Type B pancreatic cell (in vitro differentiated cells): ENCODE data around the gene OSCP1. TPM values are rescaled to one million over a fixed set of nuclear protein-coding genes. Genes with fewer than 3 reads are reported as not detected.
"Not testable (repeated sequence)": the region's sequence is repeated elsewhere in the genome, so short reads cannot be mapped to it uniquely, and the experiment has no call there.

Experiments used
- DNase-seq: peaks from one replicate; pipeline ENCODE4 v3.0.0; 2021; ENCODE audit warnings: mixed read lengths; ENCODE audit not compliant: unreplicated experiment; ENCODE audit errors: extremely low spot score
- H3K27ac Mint-ChIP-seq: 2 replicates; pipeline ENCODE4 v1.8.0; 2021; ENCODE audit warnings: mild to moderate bottlenecking, mixed read lengths
- H3K27me3 Mint-ChIP-seq: 2 replicates; pipeline ENCODE4 v1.8.0; 2021; ENCODE audit warnings: mixed read lengths
- H3K36me3 Mint-ChIP-seq: 2 replicates; pipeline ENCODE4 v1.8.0; 2021; ENCODE audit warnings: mixed read lengths
- H3K4me1 Mint-ChIP-seq: one replicate; pipeline ENCODE4 v1.8.0; 2021; ENCODE audit warnings: mixed read lengths; ENCODE audit not compliant: unreplicated experiment
- H3K4me3 Mint-ChIP-seq: 2 replicates; pipeline ENCODE4 v1.8.0; 2021; ENCODE audit warnings: mild to moderate bottlenecking, mixed read lengths
- H3K9me3 Mint-ChIP-seq: 2 replicates; pipeline ENCODE4 v1.8.0; 2021; ENCODE audit warnings: mixed read lengths
- CTCF ChIP-seq: fragments of 200-600 bp; sonication (generic); conservative IDR thresholded peaks from 2 replicates; pipeline ENCODE4 v1.5.0; 2021; ENCODE audit warnings: antibody characterized with exemption, mild to moderate bottlenecking
- total RNA-seq: library from RNA; stranded (reverse); gene quantifications from 2 replicates; pipeline ENCODE4 v1.2.1, GENCODE V29; 2021; ENCODE audit warnings: low replicate concordance

Gene OSCP1
- total RNA-seq, 1 donor from 2014 or later = 15.3 TPM

GRCh38 chr1:36481771-36482723 is 31.8 kb upstream of the OSCP1 start:
- Mint-ChIP-seq H3K9me3 (no peaks in the 10 kb centered on the region), H3K27ac (peak overlapping the region; percentile 57), H3K36me3 (no peaks in the 10 kb centered on the region), H3K4me1 (peaks cover 11% of the 10 kb centered on the region), H3K27me3 (peaks cover 3% of the 10 kb centered on the region), H3K4me3 (peak overlapping the region; percentile 68)
- TF ChIP-seq CTCF = no peak
- no peak for DNase-seq

GRCh38 chr1:36481091-36481490 is 30.8 kb upstream of the OSCP1 start:
- peaks cover 12% of the 10 kb centered on the region for H3K4me1 Mint-ChIP-seq
- DNase-seq = no peak
- no peak for TF ChIP-seq CTCF

GRCh38 chr1:36480161-36480560 is 29.9 kb upstream of the OSCP1 start:
- DNase-seq = no peak
- no peak overlapping the region for H3K27ac Mint-ChIP-seq
- no peak overlapping the region for H3K4me3 Mint-ChIP-seq
- H3K36me3 Mint-ChIP-seq = no peaks in the 10 kb centered on the region
- H3K27me3 Mint-ChIP-seq = peaks cover 3% of the 10 kb centered on the region
- TF ChIP-seq CTCF = no peak
- peaks cover 13% of the 10 kb centered on the region for H3K4me1 Mint-ChIP-seq
- no peaks in the 10 kb centered on the region for H3K9me3 Mint-ChIP-seq

More at GRCh38 chr1:36481091-36481490, 30.8 kb upstream of the OSCP1 start:
- no peak overlapping the region for H3K4me3 Mint-ChIP-seq
- H3K27me3 Mint-ChIP-seq = peaks cover 3% of the 10 kb centered on the region
- no peaks in the 10 kb centered on the region for H3K36me3 Mint-ChIP-seq
- H3K9me3 Mint-ChIP-seq = no peaks in the 10 kb centered on the region
- H3K27ac Mint-ChIP-seq = no peak overlapping the region

GRCh38 chr1:36479505-36480051 is 29.3 kb upstream of the OSCP1 start:
- Mint-ChIP-seq H3K27me3 (peaks cover 3% of the 10 kb centered on the region), H3K36me3 (no peaks in the 10 kb centered on the region), H3K4me3 (no peak overlapping the region), H3K4me1 (peaks cover 13% of the 10 kb centered on the region), H3K9me3 (no peaks in the 10 kb centered on the region), H3K27ac (no peak overlapping the region)
- DNase-seq = no peak
- TF ChIP-seq CTCF = no peak

- DNase-seq, H3K4me3 Mint-ChIP-seq, H3K9me3 Mint-ChIP-seq, H3K36me3 Mint-ChIP-seq, H3K27me3 Mint-ChIP-seq, H3K27ac Mint-ChIP-seq: not testable (repeated sequence)
- peaks cover 19% of the 10 kb centered on the region for H3K4me1 Mint-ChIP-seq
Observed at GRCh38 chr1:36477615-36478014, 27.4 kb upstream of the OSCP1 start.

- Mint-ChIP-seq H3K27me3 (peaks cover 3% of the 10 kb centered on the region), H3K27ac (no peak overlapping the region), H3K36me3 (no peaks in the 10 kb centered on the region)
Observed at GRCh38 chr1:36476945-36477344, 26.7 kb upstream of the OSCP1 start.

More at GRCh38 chr1:36476945-36477344, 26.7 kb upstream of the OSCP1 start:
- Mint-ChIP-seq H3K9me3 (no peaks in the 10 kb centered on the region), H3K4me1 (peaks cover 15% of the 10 kb centered on the region), H3K4me3 (no peak overlapping the region)
- no peak for DNase-seq
- TF ChIP-seq CTCF = no peak
